Activated naive CD8-positive, alpha-beta T cell treated with anti-CD3 and anti-CD28 coated beads, Interleukin-2, amount 10 ng/mL, durations not matched to agents 7 days and 5 days (primary cell): ENCODE data around the gene NUP210L. TPM values are rescaled to one million over a fixed set of nuclear protein-coding genes. Genes with fewer than 3 reads are reported as not detected.
A peak's percentile ranks its signal among the peaks of the same experiment; 100 is the strongest.

Experiments
- ATAC-seq: fragments of 150-1000 bp; cut with Tn5 transposase; one replicate; pipeline ENCODE4 v1.10.0; 2021; ENCODE audit warnings: low read depth, moderate library complexity
- POLR2A ChIA-PET: fragments of 350-600 bp; sonication (Branson Sonifier 250); formaldehyde crosslinking; loops from one replicate; lab custom pipeline; 2021; ENCODE audit warnings: antibody characterized with exemption; lab: Charles Lee
- DNase-seq: peaks from one replicate; pipeline ENCODE4 v3.0.0; 2021
- H3K27ac Mint-ChIP-seq: one replicate; pipeline ENCODE4 v1.8.0; 2022; ENCODE audit warnings: mild to moderate bottlenecking, mixed read lengths
- H3K27me3 Mint-ChIP-seq: one replicate; pipeline ENCODE4 v1.8.0; 2022; ENCODE audit warnings: mild to moderate bottlenecking, moderate library complexity, mixed read lengths
- H3K36me3 Mint-ChIP-seq: one replicate; pipeline ENCODE4 v1.8.0; 2021; ENCODE audit warnings: mild to moderate bottlenecking, mixed read lengths
- H3K4me1 Mint-ChIP-seq: one replicate; pipeline ENCODE4 v1.8.0; 2021; ENCODE audit warnings: mixed read lengths
- H3K4me3 Mint-ChIP-seq: one replicate; pipeline ENCODE4 v1.8.0; 2022; ENCODE audit warnings: mild to moderate bottlenecking, moderate library complexity, mixed read lengths
- H3K9me3 Mint-ChIP-seq: one replicate; pipeline ENCODE4 v1.8.0; 2021; ENCODE audit warnings: mixed read lengths
- total RNA-seq, 2 experiments: library from RNA; stranded (reverse); gene quantifications; one replicate each; pipeline ENCODE4 v1.2.3, GENCODE V29; 2021

The NUP210L gene
- total RNA-seq, 2 experiments from 2014 or later = 0.11 to 0.17 TPM

- DNase-seq = peak; percentile 80
- H3K36me3 Mint-ChIP-seq = peaks cover 21% of the 10 kb centered on the region
- peak within 1 kb of the TSS; percentile 97 for H3K4me3 Mint-ChIP-seq
- H3K27me3 Mint-ChIP-seq = no peaks in the 10 kb centered on the region
- H3K9me3 Mint-ChIP-seq = no peaks in the 10 kb centered on the region
- H3K27ac Mint-ChIP-seq = peak within 1 kb of the TSS; percentile 93
- ATAC-seq = peak; percentile 93
- H3K4me1 Mint-ChIP-seq = peaks cover 42% of the 10 kb centered on the region
- POLR2A ChIA-PET = interaction anchor here (0.9 to 5.2 kb wide), 18 partner anchors 9 to 442 kb away, joined by 3 to 100 read pairs (median 8); partner anchors contain the start of genes CHTOP, CREB3L4, CRTC2 and DENND4B
Measured at GRCh38 chr1:153977250-153978240, 177.3 kb downstream of the NUP210L start, which contains the start of gene JTB. Gene JTB (minus strand): TSS chr1:153977674. CDS start chr1:153977252, 422 bp downstream.

GRCh38 chr1:153976819-153977249, 178.0 kb downstream of the NUP210L start:
- no peaks in the 10 kb centered on the region for H3K9me3 Mint-ChIP-seq
- peaks cover 48% of the 10 kb centered on the region for H3K4me1 Mint-ChIP-seq
- DNase-seq (no peak), ATAC-seq (no peak)
- peaks cover 21% of the 10 kb centered on the region for H3K36me3 Mint-ChIP-seq
- POLR2A ChIA-PET = interaction anchor here (0.6 to 5.2 kb wide), 17 partner anchors 9 to 349 kb away, joined by 3 to 100 read pairs (median 8); partner anchors contain the start of genes CHTOP, CREB3L4, CRTC2 and DENND4B
- no peaks in the 10 kb centered on the region for H3K27me3 Mint-ChIP-seq
- H3K4me3 Mint-ChIP-seq = peak overlapping the region; percentile 97
- H3K27ac Mint-ChIP-seq = peak overlapping the region; percentile 93

- DNase-seq (no peak), ATAC-seq (no peak)
- no peak overlapping the region for H3K4me3 Mint-ChIP-seq
- no peaks in the 10 kb centered on the region for H3K27me3 Mint-ChIP-seq
- POLR2A ChIA-PET = interaction anchor here (2.0 kb wide), 1 partner anchor 15 kb away, joined by 5 read pairs; the partner anchor contains the start of gene CRTC2
- H3K36me3 Mint-ChIP-seq = peaks cover 21% of the 10 kb centered on the region
- peak overlapping the region; percentile 7 for H3K27ac Mint-ChIP-seq
- H3K4me1 Mint-ChIP-seq = peaks cover 52% of the 10 kb centered on the region
- no peaks in the 10 kb centered on the region for H3K9me3 Mint-ChIP-seq
Measured at GRCh38 chr1:153973525-153973924, 181.3 kb downstream of the NUP210L start.

- H3K4me1 Mint-ChIP-seq = peaks cover 50% of the 10 kb centered on the region
- POLR2A ChIA-PET = interaction anchor here (0.6 to 2.0 kb wide), 3 partner anchors 15 to 326 kb away, joined by 3 to 5 read pairs (median 3); partner anchors contain the start of gene CRTC2
- H3K4me3 Mint-ChIP-seq = no peak overlapping the region
- no peaks in the 10 kb centered on the region for H3K27me3 Mint-ChIP-seq
- H3K36me3 Mint-ChIP-seq = peaks cover 21% of the 10 kb centered on the region
- DNase-seq (no peak), ATAC-seq (no peak)
- no peaks in the 10 kb centered on the region for H3K9me3 Mint-ChIP-seq
- H3K27ac Mint-ChIP-seq = peak overlapping the region; percentile 7
Measured at GRCh38 chr1:153973071-153973470, 181.8 kb downstream of the NUP210L start.

- POLR2A ChIA-PET = interaction anchor here (0.6 kb wide), 2 partner anchors 184 to 195 kb away, joined by 3 to 4 read pairs; partner anchors contain the start of gene SLC27A3
- no peak for DNase-seq
- no peak overlapping the region for H3K4me3 Mint-ChIP-seq
- ATAC-seq = no peak
- H3K27me3 Mint-ChIP-seq = no peaks in the 10 kb centered on the region
- peaks cover 13% of the 10 kb centered on the region for H3K36me3 Mint-ChIP-seq
- H3K4me1 Mint-ChIP-seq = peaks cover 56% of the 10 kb centered on the region
- H3K9me3 Mint-ChIP-seq = no peaks in the 10 kb centered on the region
- H3K27ac Mint-ChIP-seq = no peak overlapping the region
Measured at GRCh38 chr1:153970346-153970745, 184.5 kb downstream of the NUP210L start.

- H3K4me1 Mint-ChIP-seq = peaks cover 51% of the 10 kb centered on the region
- no peaks in the 10 kb centered on the region for H3K27me3 Mint-ChIP-seq
- POLR2A ChIA-PET = interaction anchor here (1.3 to 4.1 kb wide), 5 partner anchors 8 to 46 kb away, joined by 3 to 100 read pairs (median 29); partner anchors contain the start of genes DENND4B, GATAD2B, JTB and RAB13
- DNase-seq = no peak
- no peak overlapping the region for H3K27ac Mint-ChIP-seq
- ATAC-seq = no peak
- H3K4me3 Mint-ChIP-seq = peak overlapping the region; percentile 28
- peaks cover 9% of the 10 kb centered on the region for H3K36me3 Mint-ChIP-seq
- H3K9me3 Mint-ChIP-seq = no peaks in the 10 kb centered on the region
Measured at GRCh38 chr1:153968972-153969371, 185.9 kb downstream of the NUP210L start.

- H3K27ac Mint-ChIP-seq = peak overlapping the region; percentile 95
- H3K4me1 Mint-ChIP-seq = peaks cover 52% of the 10 kb centered on the region
- no peaks in the 10 kb centered on the region for H3K9me3 Mint-ChIP-seq
- H3K36me3 Mint-ChIP-seq = peaks cover 5% of the 10 kb centered on the region
- DNase-seq (no peak), ATAC-seq (no peak)
- peak overlapping the region; percentile 96 for H3K4me3 Mint-ChIP-seq
- POLR2A ChIA-PET = interaction anchor here (1.2 to 4.1 kb wide), 8 partner anchors 9 to 193 kb away, joined by 3 to 100 read pairs (median 27); partner anchors contain the start of genes DENND4B, GATAD2B, JTB and RAB13
- H3K27me3 Mint-ChIP-seq = no peaks in the 10 kb centered on the region
Measured at GRCh38 chr1:153968408-153968807, 186.5 kb downstream of the NUP210L start.

GRCh38 chr1:153968000-153968363, 186.9 kb downstream of the NUP210L start:
- Mint-ChIP-seq H3K4me1 (peaks cover 50% of the 10 kb centered on the region), H3K9me3 (no peaks in the 10 kb centered on the region), H3K36me3 (peaks cover 3% of the 10 kb centered on the region), H3K27ac (peak overlapping the region; percentile 95), H3K27me3 (no peaks in the 10 kb centered on the region), H3K4me3 (peak overlapping the region; percentile 96)
- no peak for ATAC-seq
- POLR2A ChIA-PET = interaction anchor here (0.7 to 4.1 kb wide), 16 partner anchors 9 to 452 kb away, joined by 3 to 100 read pairs (median 6); partner anchors contain the start of genes CHTOP, CRTC2, DENND4B and GATAD2B
- no peak for DNase-seq

- ATAC-seq = peak; percentile 87
- POLR2A ChIA-PET = interaction anchor here (0.7 to 4.1 kb wide), 18 partner anchors 9 to 451 kb away, joined by 3 to 100 read pairs (median 4); partner anchors contain the start of genes CHTOP, CRTC2, DENND4B and GATAD2B
- Mint-ChIP-seq H3K4me1 (peaks cover 51% of the 10 kb centered on the region), H3K9me3 (no peaks in the 10 kb centered on the region), H3K36me3 (peaks cover 3% of the 10 kb centered on the region), H3K27ac (peak within 1 kb of the TSS; percentile 95), H3K4me3 (peak within 1 kb of the TSS; percentile 96), H3K27me3 (no peaks in the 10 kb centered on the region)
- DNase-seq = peak; percentile 80
Measured at GRCh38 chr1:153967107-153967999, 187.5 kb downstream of the NUP210L start, which contains the start of gene CREB3L4. Gene CREB3L4 (plus strand): TSS chr1:153967902. CDS start chr1:153968526, 624 bp downstream.

GRCh38 chr1:153963850-153964331, 191.0 kb downstream of the NUP210L start:
- DNase-seq (no peak), ATAC-seq (no peak)
- Mint-ChIP-seq H3K4me1 (peaks cover 51% of the 10 kb centered on the region), H3K4me3 (peak overlapping the region; percentile 91), H3K27ac (peak overlapping the region; percentile 91), H3K27me3 (no peaks in the 10 kb centered on the region), H3K9me3 (no peaks in the 10 kb centered on the region), H3K36me3 (peaks cover 7% of the 10 kb centered on the region)
- POLR2A ChIA-PET = interaction anchor here (0.6 to 3.2 kb wide), 8 partner anchors 10 to 236 kb away, joined by 3 to 31 read pairs (median 4); partner anchors contain the start of genes INTS3, JTB and RPS27

- ATAC-seq (peak; percentile 61), DNase-seq (peak; percentile 94)
- POLR2A ChIA-PET = interaction anchor here (0.6 to 3.2 kb wide), 14 partner anchors 9 to 235 kb away, joined by 3 to 31 read pairs (median 4); partner anchors contain the start of genes DENND4B, GATAD2B, INTS3 and JTB
- peaks cover 7% of the 10 kb centered on the region for H3K36me3 Mint-ChIP-seq
- peak within 1 kb of the TSS; percentile 91 for H3K4me3 Mint-ChIP-seq
- H3K27me3 Mint-ChIP-seq = no peaks in the 10 kb centered on the region
- H3K27ac Mint-ChIP-seq = peak within 1 kb of the TSS; percentile 91
- H3K9me3 Mint-ChIP-seq = no peaks in the 10 kb centered on the region
- H3K4me1 Mint-ChIP-seq = peaks cover 49% of the 10 kb centered on the region
Measured at GRCh38 chr1:153963030-153963849, 191.6 kb downstream of the NUP210L start, which contains the start of gene SLC39A1. Gene SLC39A1 (minus strand): TSS chr1:153963537. CDS start chr1:153962715, 822 bp downstream.
